K562 (cell line): Measurements from ENCODE around the gene ANO7. TPM values are rescaled to one million over a fixed set of nuclear protein-coding genes. Genes with fewer than 3 reads are reported as not detected.

Source experiments
- ATAC-seq: fragments of 200-7000 bp; cut with Tn5 transposase; 3 replicates; pipeline ENCODE4 v1.9.1; 2020; ENCODE audit warnings: moderate library complexity
- BruUV-seq: library from RNA; stranded (reverse); fragments of 400-500 nt; replicated peaks from 2 replicates; lab custom pipeline; 2021; lab: Mats Ljungman, UMichigan
- CTCF ChIA-PET: fragments of 300-600 bp; formaldehyde crosslinking; extraction: SDS; loops from one replicate; lab custom pipeline; 2021; ENCODE audit warnings: low intra/inter-chr PET ratio; lab: Yijun Ruan, JAX
- POLR2A ChIA-PET: fragments of 300-600, 350-650 bp; sonication (Branson Sonifier 250); formaldehyde crosslinking; extraction: SDS; loops from one replicate; lab custom pipeline; 2021; ENCODE audit warnings: antibody characterized with exemption, inconsistent platforms; lab: Yijun Ruan, JAX
- DNase-seq, 4 experiments: peaks; one replicate each; pipeline versions ENCODE4 v3.0.0 to v3.0.0-alpha.2; 2011 to 2018; ENCODE audit warnings: low spot score in 3 of 4, mixed read lengths in 3 of 4; ENCODE audit errors: extremely low read depth in 1 of 4
- FAIRE-seq: peaks from 2 replicates; lab custom pipeline; 2011; peaks lifted over from hg19 to GRCh38; lab: Jason Lieb, UNC
- H2AFZ ChIP-seq: 2 replicates; pipeline ENCODE4 v1.6.0; 2011; ENCODE audit warnings: low read depth, low read length, control low read depth, inconsistent platforms
- H3K27ac ChIP-seq: fragments of 200-600 bp; 3 replicates; pipeline ENCODE4 v1.8.0; 2011; ENCODE audit warnings: low read depth, mild to moderate bottlenecking, control low read depth, inconsistent platforms, low read length, moderate library complexity, mixed read lengths; ENCODE audit errors: extremely low read depth
- H3K27me3 ChIP-seq, 2 experiments: fragments of 300-600 bp in 1 of 2; 2 replicates in 1 of 2; 3 replicates in 1 of 2; pipeline versions ENCODE4 v1.6.0 to v1.8.0; 2011; ENCODE audit warnings: inconsistent platforms in 2 of 2, low read length in 2 of 2, mild to moderate bottlenecking in 1 of 2, mixed read lengths in 1 of 2, moderate library complexity in 1 of 2; ENCODE audit not compliant: control insufficient read depth in 2 of 2, insufficient read depth in 2 of 2
- H3K36me3 ChIP-seq: fragments of 300-600 bp; 3 replicates; pipeline ENCODE4 v1.8.0; 2011; ENCODE audit warnings: mild to moderate bottlenecking, low read length, inconsistent platforms; ENCODE audit not compliant: control insufficient read depth, insufficient read depth
- H3K4me1 ChIP-seq, 2 experiments: fragments of 200-600 bp in 1 of 2; replicated peaks in 1 of 2; 2 replicates in 1 of 2; 3 replicates in 1 of 2; pipeline versions ENCODE4 v1.5.1 to v1.8.0; 2011; ENCODE audit warnings: inconsistent platforms in 2 of 2, low read length in 2 of 2, mild to moderate bottlenecking in 1 of 2, mixed read lengths in 1 of 2, moderate library complexity in 1 of 2; ENCODE audit not compliant: control insufficient read depth in 2 of 2, insufficient read depth in 2 of 2
- H3K4me2 ChIP-seq: 2 replicates; pipeline ENCODE4 v1.6.1; 2011; ENCODE audit warnings: low read length, control low read depth, inconsistent platforms, mixed read lengths; ENCODE audit not compliant: insufficient read depth
- H3K4me3 ChIP-seq: fragments of 200-600 bp; sonication (generic), shearing (Covaris generic); 2 replicates; pipeline ENCODE4 v1.5.1; 2016; ENCODE audit warnings: control low read depth, inconsistent platforms
- H3K79me2 ChIP-seq: fragments of 200-600 bp; 3 replicates; pipeline ENCODE4 v1.8.0; 2011; ENCODE audit warnings: low read length, inconsistent platforms; ENCODE audit not compliant: control insufficient read depth, insufficient read depth
- H3K9ac ChIP-seq, 2 experiments: 2 replicates each; pipeline versions ENCODE4 v1.6.0 to v1.6.1; 2011; ENCODE audit warnings: low read depth in 2 of 2, low read length in 2 of 2, control low read depth in 1 of 2, inconsistent platforms in 1 of 2, mild to moderate bottlenecking in 1 of 2, mixed read lengths in 1 of 2; ENCODE audit not compliant: insufficient read depth in 1 of 2
- H3K9me1 ChIP-seq: one replicate; pipeline ENCODE4 v1.6.0; 2011; ENCODE audit warnings: inconsistent platforms, mild to moderate bottlenecking, low read length, moderate library complexity; ENCODE audit not compliant: control insufficient read depth, insufficient read depth
- H3K9me3 ChIP-seq: replicated peaks from 2 replicates; pipeline ENCODE4 v1.5.1; 2011; ENCODE audit warnings: low read depth, low read length, inconsistent platforms; ENCODE audit not compliant: control insufficient read depth, insufficient read depth
- H4K20me1 ChIP-seq: replicated peaks from 2 replicates; pipeline ENCODE4 v1.6.1; 2011; ENCODE audit warnings: low read length, inconsistent platforms, mixed read lengths; ENCODE audit not compliant: control insufficient read depth, insufficient read depth
- BACH1 ChIP-seq: fragments of 200-800 bp; sonication (Bioruptor generic); IDR thresholded peaks from 2 replicates; pipeline ENCODE4 v1.6.1; 2016; ENCODE audit warnings: missing genetic modification characterization, missing compliant biosample characterization
- CCAR2 ChIP-seq: fragments of 200-400 bp; formaldehyde crosslinking; IDR thresholded peaks from 2 replicates; pipeline ENCODE4 v1.6.1; 2017; ENCODE audit warnings: mild to moderate bottlenecking, low read depth, low read length
- EHMT2 ChIP-seq: fragments of 450-650 bp; IDR thresholded peaks from 2 replicates; pipeline ENCODE4 v1.6.1; 2018; ENCODE audit warnings: antibody characterized with exemption
- FOXA1 ChIP-seq: fragments of 450-650 bp; IDR thresholded peaks from 2 replicates; pipeline ENCODE4 v1.6.1; 2016; ENCODE audit warnings: mild to moderate bottlenecking, borderline replicate concordance
- MTF1 ChIP-seq: fragments of 250-450 bp; sonication (Bioruptor Pico); IDR thresholded peaks from 2 replicates; pipeline ENCODE4 v1.9.0; 2021; ENCODE audit warnings: moderate library complexity, mild to moderate bottlenecking, inconsistent platforms, borderline replicate concordance
- POLR2B ChIP-seq: fragments of 450-650 bp; IDR thresholded peaks from 2 replicates; pipeline ENCODE4 v1.6.1; 2018; ENCODE audit warnings: low read depth; ENCODE audit not compliant: partially characterized antibody
- POLR3A ChIP-seq: IDR thresholded peaks from 2 replicates; pipeline ENCODE4 v1.6.1; 2011; ENCODE audit warnings: borderline replicate concordance, mild to moderate bottlenecking, moderate library complexity; ENCODE audit not compliant: insufficient read length, insufficient read depth; ENCODE audit errors: extremely low read depth
- TCF15 ChIP-seq: fragments of 250-450 bp; sonication (Bioruptor Pico); IDR thresholded peaks from 2 replicates; pipeline ENCODE4 v1.8.0; 2022; ENCODE audit warnings: moderate library complexity, mild to moderate bottlenecking, inconsistent platforms
- ZKSCAN1 ChIP-seq: fragments of 150-350 bp; IDR thresholded peaks from 2 replicates; pipeline ENCODE4 v1.6.1; 2016; ENCODE audit warnings: low read depth, low read length
- WGBS: fragments of 100-300 bp; shearing (Covaris generic); methylation state at CpG from one replicate; pipeline ENCODE4 v1.1.6; 2016; ENCODE audit warnings: low coverage, mixed read lengths; ENCODE audit not compliant: insufficient coverage; ENCODE audit errors: missing lambda C conversion rate; 5-methylcytosine and 5-hydroxymethylcytosine counted together
- in situ Hi-C: fragments of 300-500 bp; cut with MboI; formaldehyde crosslinking; loops from 4 replicates; pipeline ENCODE4 v1.15.0; 2018; ENCODE audit warnings: inconsistent platforms, mixed read lengths
- intact Hi-C: fragments of 100-400 bp; cut with micrococcal nuclease; formaldehyde crosslinking; loops from 2 replicates; pipeline ENCODE4 v1.14.2; 2022
- polyA plus RNA-seq, 8 experiments: library from polyadenylated mRNA; depleted of rRNA in 4 of 8; stranded (reverse) in 5 of 8; unstranded in 3 of 8; fragments of >200 nt; fragmentation: Nextera tagmentation in 2 of 8; fragmentation: Illumina TruSeq in 1 of 8; extraction: Ambion mirVana in 2 of 8; extraction: Trizol in 1 of 8; gene quantifications; 2 replicates each; pipeline versions ENCODE4 v1.2.1 to v1.2.3, GENCODE V29; 2011 to 2014; ENCODE audit warnings: inconsistent platforms in 1 of 8, missing spikeins in 1 of 8
- total RNA-seq, 7 experiments: library from RNA; depleted of rRNA in 6 of 7; stranded (reverse); fragments of >200 nt in 6 of 7; fragmentation: Illumina TruSeq in 2 of 7; extraction: Trizol in 2 of 7; gene quantifications; 2 replicates each; pipeline versions ENCODE4 v1.2.1 to v1.2.3, GENCODE V29; 2011 to 2021; ENCODE audit warnings: low replicate concordance in 1 of 7

ANO7 gene
- total and polyA plus RNA-seq, 9 of the 15 experiments (the other 6 are each of a cell fraction or from before 2014, with no cell fraction given): 0.28 to 5.1 (median 1.1) TPM

GRCh38 chr2:241148239-241148638 lies 40.2 kb upstream of the ANO7 start:
- peak overlapping the region; percentile 98 for H3K4me3 ChIP-seq
- no peaks in the 10 kb centered on the region for H3K27me3 ChIP-seq
- ChIA-PET CTCF (no interaction called here), POLR2A (interaction anchor here (0.6 to 1.3 kb wide), 3 partner anchors 12 to 553 kb away, joined by 3 to 4 read pairs (median 3); no protein-coding TSS in a partner anchor)
- no peak overlapping the region for H3K27ac ChIP-seq
- intact Hi-C loops (no loop called here), in situ Hi-C loops (no loop called here)
- BruUV-seq: TSS peak; percentile 45
- peak overlapping the region; percentile 67 to 87 for H3K9ac ChIP-seq
- peak overlapping the region; percentile 91 for H3K4me2 ChIP-seq
- no peaks in the 10 kb centered on the region for H3K9me3 ChIP-seq
- ATAC-seq: no peak
- H3K4me1 ChIP-seq: peaks cover 14 to 26% of the 10 kb centered on the region in 2 experiments; a peak in 4 of 5 replicates
- no peak for TF ChIP-seq POLR3A
- TF ChIP-seq POLR2B: no peak
- no peak for TF ChIP-seq EHMT2
- no peak for TF ChIP-seq CCAR2
- no peak for TF ChIP-seq MTF1
- no peak for TF ChIP-seq BACH1
- no peak for TF ChIP-seq ZKSCAN1
- no peak for TF ChIP-seq TCF15
- no peak for TF ChIP-seq FOXA1
- no peaks in the 10 kb centered on the region for H4K20me1 ChIP-seq
- DNase-seq: peak in 1 of 4 experiments; percentile 5
- no peak for FAIRE-seq
- H3K9me1 ChIP-seq: no peaks in the 10 kb centered on the region
- peaks cover 25% of the 10 kb centered on the region for H3K79me2 ChIP-seq
- H2AFZ ChIP-seq: no peak overlapping the region
- WGBS: 44% methylated on average over 4 of the region's 4 CpGs
- peaks cover 6% of the 10 kb centered on the region; the same call in 2 of the 3 replicates for H3K36me3 ChIP-seq
